ENCODE measurements around the gene GIGYF2. TPM values are rescaled to one million over a fixed set of nuclear protein-coding genes. Genes with fewer than 3 reads are reported as not detected.

Gene GIGYF2
- total and polyA plus RNA-seq, 2 experiments from 2014 or later, result 29.8 to 63.6 TPM

- Histone ChIP-seq H3K36me3 (replicated peaks; ENCODE audit: insufficient read depth, low read depth) (no peaks in the 10 kb centered on the region), H3K4me1 (ENCODE audit: insufficient read depth) (no peaks in the 10 kb centered on the region), H4K20me1 (ENCODE audit: insufficient read depth, poor library complexity, severe bottlenecking) (no peaks in the 10 kb centered on the region), H3K27ac (no peak overlapping the region), H3K9me3 (ENCODE audit: low read depth) (no peaks in the 10 kb centered on the region), H3K79me2 (no peaks in the 10 kb centered on the region), H3K27me3 (no peaks in the 10 kb centered on the region), H3K9me2 (replicated peaks; ENCODE audit: insufficient read depth) (no peaks in the 10 kb centered on the region), H2AFZ (no peak overlapping the region), H3K4me3 (no peak overlapping the region), H3K4me2 (no peak overlapping the region)
- TF ChIP-seq EZH2 (IDR thresholded peaks at IDR 0.05; ENCODE audit: borderline replicate concordance) (no peak), CTCF (IDR thresholded peaks at IDR 0.05; ENCODE audit: poor library complexity) (no peak), EZH2phosphoT487 (IDR thresholded peaks at IDR 0.05; ENCODE audit: low read depth, severe bottlenecking, unreplicated experiment) (no peak)
- no peak for DNase-seq (ENCODE audit: low spot score)
- WGBS (ENCODE audit: low lambda C conversion rate, missing lambda C conversion rate), result 95% methylated on average over 7 of the region's 7 CpGs
Measured at GRCh38 chr2:232653441-232653840, 43.7 kb upstream of the GIGYF2 start.

GRCh38 chr2:232655392-232655791, 41.7 kb upstream of the GIGYF2 start:
- no peaks in the 10 kb centered on the region for H3K36me3 ChIP-seq (replicated peaks; ENCODE audit: insufficient read depth, low read depth)
- TF ChIP-seq EZH2phosphoT487 (IDR thresholded peaks at IDR 0.05; ENCODE audit: low read depth, severe bottlenecking, unreplicated experiment), result no peak
- no peak for TF ChIP-seq EZH2 (IDR thresholded peaks at IDR 0.05; ENCODE audit: borderline replicate concordance)
- TF ChIP-seq CTCF (IDR thresholded peaks at IDR 0.05; ENCODE audit: poor library complexity), result no peak
- no peak overlapping the region for H3K4me2 ChIP-seq
- no peak overlapping the region for H3K27ac ChIP-seq
- no peaks in the 10 kb centered on the region for H3K79me2 ChIP-seq
- no peaks in the 10 kb centered on the region for H4K20me1 ChIP-seq (ENCODE audit: insufficient read depth, poor library complexity, severe bottlenecking)
- H3K4me1 ChIP-seq (ENCODE audit: insufficient read depth), result no peaks in the 10 kb centered on the region
- H3K27me3 ChIP-seq, result no peaks in the 10 kb centered on the region
- H3K9me2 ChIP-seq (replicated peaks; ENCODE audit: insufficient read depth), result no peaks in the 10 kb centered on the region
- H2AFZ ChIP-seq, result no peak overlapping the region
- WGBS (ENCODE audit: low lambda C conversion rate, missing lambda C conversion rate), result 76% methylated on average over 6 of the region's 6 CpGs
- H3K4me3 ChIP-seq, result no peak overlapping the region
- no peaks in the 10 kb centered on the region for H3K9me3 ChIP-seq (ENCODE audit: low read depth)
- DNase-seq (ENCODE audit: low spot score), result no peak

GRCh38 chr2:232658217-232658785, 38.8 kb upstream of the GIGYF2 start:
- Histone ChIP-seq H3K9me3 (ENCODE audit: low read depth) (no peaks in the 10 kb centered on the region), H3K27ac (no peak overlapping the region), H3K79me2 (no peaks in the 10 kb centered on the region), H3K27me3 (no peaks in the 10 kb centered on the region), H3K36me3 (replicated peaks; ENCODE audit: insufficient read depth, low read depth) (no peaks in the 10 kb centered on the region), H4K20me1 (ENCODE audit: insufficient read depth, poor library complexity, severe bottlenecking) (no peaks in the 10 kb centered on the region), H3K9me2 (replicated peaks; ENCODE audit: insufficient read depth) (no peaks in the 10 kb centered on the region), H3K4me2 (no peak overlapping the region), H3K4me3 (no peak overlapping the region), H2AFZ (no peak overlapping the region), H3K4me1 (ENCODE audit: insufficient read depth) (no peaks in the 10 kb centered on the region)
- no peak for TF ChIP-seq EZH2phosphoT487 (IDR thresholded peaks at IDR 0.05; ENCODE audit: low read depth, severe bottlenecking, unreplicated experiment)
- no peak for TF ChIP-seq EZH2 (IDR thresholded peaks at IDR 0.05; ENCODE audit: borderline replicate concordance)
- TF ChIP-seq CTCF (IDR thresholded peaks at IDR 0.05; ENCODE audit: poor library complexity), result no peak
- no peak for DNase-seq (ENCODE audit: low spot score)
- 51% methylated on average over 7 of the region's 7 CpGs for WGBS (ENCODE audit: low lambda C conversion rate, missing lambda C conversion rate)

Data from hepatocyte (in vitro differentiated cells).